HL-60 (cell line): ENCODE results near the gene PRDM10.

Experiments
- DNase-seq, 2 experiments: peaks; one replicate each; pipeline ENCODE4 v3.0.0-alpha.2; 2010 to 2020; ENCODE audit warnings: low read depth in 1 of 2, low spot score in 1 of 2
- H3K27ac ChIP-seq: fragments of 250-450 bp; sonication (Bioruptor Pico); replicated peaks from 2 replicates; pipeline ENCODE4 v1.5.1; 2020; ENCODE audit warnings: mild to moderate bottlenecking, moderate library complexity
- H3K27me3 ChIP-seq: fragments of 250-450 bp; sonication (Bioruptor Pico); 2 replicates; pipeline ENCODE4 v1.5.1; 2021; ENCODE audit warnings: mild to moderate bottlenecking, moderate library complexity; ENCODE audit not compliant: insufficient read depth, poor library complexity, severe bottlenecking
- H3K4me3 ChIP-seq: replicated peaks from 2 replicates; pipeline ENCODE4 v1.5.1; 2011; ENCODE audit warnings: mild to moderate bottlenecking, control low read depth, low read length; ENCODE audit not compliant: insufficient read depth
- GABPA ChIP-seq: IDR thresholded peaks from 2 replicates; pipeline ENCODE4 v1.6.1; 2012; ENCODE audit warnings: low read depth
- POLR2AphosphoS5 ChIP-seq: IDR thresholded peaks from 2 replicates; pipeline ENCODE4 v1.6.1; 2012; ENCODE audit warnings: low read depth
- SPI1 ChIP-seq: IDR thresholded peaks from 2 replicates; pipeline ENCODE4 v1.6.1; 2012; ENCODE audit warnings: low read depth, mild to moderate bottlenecking, borderline replicate concordance
- TF ChIP-seq, protein P1 (sequence below): IDR thresholded peaks from 2 replicates; pipeline ENCODE4 v1.6.1; 2012; ENCODE audit warnings: low read depth; ENCODE audit not compliant: insufficient replicate concordance
- TF ChIP-seq, protein P2 (sequence below): IDR thresholded peaks from one replicate; pipeline ENCODE4 v1.5.1; 2011; ENCODE audit warnings: low read length, control low read depth, inconsistent platforms; ENCODE audit not compliant: insufficient read depth

Gene PRDM10

DNA sequence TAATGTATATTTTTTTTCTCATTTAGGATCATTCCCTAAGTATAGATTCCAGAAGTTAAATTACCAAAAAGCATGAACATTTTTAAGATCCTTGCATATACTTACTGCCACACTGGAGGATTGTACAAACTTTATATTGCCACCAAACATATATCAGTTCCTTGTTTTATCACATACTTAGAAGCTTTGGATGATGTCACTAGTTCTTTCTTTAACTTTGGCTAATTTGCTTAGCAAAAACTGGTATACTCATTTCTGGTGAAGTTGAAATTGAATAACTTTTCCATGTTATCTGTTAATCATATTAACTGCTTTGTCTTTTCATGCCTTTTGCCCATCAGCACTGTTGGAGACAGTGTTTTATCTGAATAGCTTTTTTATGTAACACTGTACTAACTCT is 31.6 kb upstream of the PRDM10 start:
- no peak for DNase-seq

DNA sequence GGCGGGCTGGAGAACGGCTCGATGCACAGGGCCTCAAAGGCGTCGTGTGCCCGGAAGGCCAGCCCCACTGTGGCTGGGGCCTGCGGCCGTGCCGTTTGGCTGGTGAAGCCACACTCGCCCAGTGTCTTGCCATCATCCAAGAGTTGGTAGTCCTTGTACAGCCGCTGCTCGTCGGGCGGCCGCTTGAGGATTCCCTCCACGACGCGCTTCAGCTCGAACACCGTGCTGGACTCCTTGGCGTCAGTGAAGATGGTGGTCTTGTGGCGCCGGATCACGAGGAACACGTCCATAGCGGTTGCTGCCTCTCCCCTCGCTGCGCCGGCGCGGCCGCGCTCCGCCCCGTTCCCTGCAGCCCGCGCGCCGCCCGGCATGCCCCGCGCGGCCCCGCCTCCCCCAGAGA is 30.3 kb upstream of the PRDM10 start:
- H3K27ac ChIP-seq = no peak overlapping the region
- no peaks in the 10 kb centered on the region for H3K27me3 ChIP-seq
- DNase-seq = no peak
- TF ChIP-seq SPI1 (no peak), GABPA (no peak), POLR2AphosphoS5 (no peak)
- TF ChIP-seq, protein P1, sequence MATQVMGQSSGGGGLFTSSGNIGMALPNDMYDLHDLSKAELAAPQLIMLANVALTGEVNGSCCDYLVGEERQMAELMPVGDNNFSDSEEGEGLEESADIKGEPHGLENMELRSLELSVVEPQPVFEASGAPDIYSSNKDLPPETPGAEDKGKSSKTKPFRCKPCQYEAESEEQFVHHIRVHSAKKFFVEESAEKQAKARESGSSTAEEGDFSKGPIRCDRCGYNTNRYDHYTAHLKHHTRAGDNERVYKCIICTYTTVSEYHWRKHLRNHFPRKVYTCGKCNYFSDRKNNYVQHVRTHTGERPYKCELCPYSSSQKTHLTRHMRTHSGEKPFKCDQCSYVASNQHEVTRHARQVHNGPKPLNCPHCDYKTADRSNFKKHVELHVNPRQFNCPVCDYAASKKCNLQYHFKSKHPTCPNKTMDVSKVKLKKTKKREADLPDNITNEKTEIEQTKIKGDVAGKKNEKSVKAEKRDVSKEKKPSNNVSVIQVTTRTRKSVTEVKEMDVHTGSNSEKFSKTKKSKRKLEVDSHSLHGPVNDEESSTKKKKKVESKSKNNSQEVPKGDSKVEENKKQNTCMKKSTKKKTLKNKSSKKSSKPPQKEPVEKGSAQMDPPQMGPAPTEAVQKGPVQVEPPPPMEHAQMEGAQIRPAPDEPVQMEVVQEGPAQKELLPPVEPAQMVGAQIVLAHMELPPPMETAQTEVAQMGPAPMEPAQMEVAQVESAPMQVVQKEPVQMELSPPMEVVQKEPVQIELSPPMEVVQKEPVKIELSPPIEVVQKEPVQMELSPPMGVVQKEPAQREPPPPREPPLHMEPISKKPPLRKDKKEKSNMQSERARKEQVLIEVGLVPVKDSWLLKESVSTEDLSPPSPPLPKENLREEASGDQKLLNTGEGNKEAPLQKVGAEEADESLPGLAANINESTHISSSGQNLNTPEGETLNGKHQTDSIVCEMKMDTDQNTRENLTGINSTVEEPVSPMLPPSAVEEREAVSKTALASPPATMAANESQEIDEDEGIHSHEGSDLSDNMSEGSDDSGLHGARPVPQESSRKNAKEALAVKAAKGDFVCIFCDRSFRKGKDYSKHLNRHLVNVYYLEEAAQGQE = no peak
- TF ChIP-seq, protein P2, sequence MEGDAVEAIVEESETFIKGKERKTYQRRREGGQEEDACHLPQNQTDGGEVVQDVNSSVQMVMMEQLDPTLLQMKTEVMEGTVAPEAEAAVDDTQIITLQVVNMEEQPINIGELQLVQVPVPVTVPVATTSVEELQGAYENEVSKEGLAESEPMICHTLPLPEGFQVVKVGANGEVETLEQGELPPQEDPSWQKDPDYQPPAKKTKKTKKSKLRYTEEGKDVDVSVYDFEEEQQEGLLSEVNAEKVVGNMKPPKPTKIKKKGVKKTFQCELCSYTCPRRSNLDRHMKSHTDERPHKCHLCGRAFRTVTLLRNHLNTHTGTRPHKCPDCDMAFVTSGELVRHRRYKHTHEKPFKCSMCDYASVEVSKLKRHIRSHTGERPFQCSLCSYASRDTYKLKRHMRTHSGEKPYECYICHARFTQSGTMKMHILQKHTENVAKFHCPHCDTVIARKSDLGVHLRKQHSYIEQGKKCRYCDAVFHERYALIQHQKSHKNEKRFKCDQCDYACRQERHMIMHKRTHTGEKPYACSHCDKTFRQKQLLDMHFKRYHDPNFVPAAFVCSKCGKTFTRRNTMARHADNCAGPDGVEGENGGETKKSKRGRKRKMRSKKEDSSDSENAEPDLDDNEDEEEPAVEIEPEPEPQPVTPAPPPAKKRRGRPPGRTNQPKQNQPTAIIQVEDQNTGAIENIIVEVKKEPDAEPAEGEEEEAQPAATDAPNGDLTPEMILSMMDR = no peak
- H3K4me3 ChIP-seq = no peak overlapping the region

More for the DNA sequence above, 31.6 kb upstream of the PRDM10 start:
- H3K4me3 ChIP-seq = no peak overlapping the region
- no peaks in the 10 kb centered on the region for H3K27me3 ChIP-seq
- TF ChIP-seq, protein P1 = no peak
- H3K27ac ChIP-seq = no peak overlapping the region

DNA sequence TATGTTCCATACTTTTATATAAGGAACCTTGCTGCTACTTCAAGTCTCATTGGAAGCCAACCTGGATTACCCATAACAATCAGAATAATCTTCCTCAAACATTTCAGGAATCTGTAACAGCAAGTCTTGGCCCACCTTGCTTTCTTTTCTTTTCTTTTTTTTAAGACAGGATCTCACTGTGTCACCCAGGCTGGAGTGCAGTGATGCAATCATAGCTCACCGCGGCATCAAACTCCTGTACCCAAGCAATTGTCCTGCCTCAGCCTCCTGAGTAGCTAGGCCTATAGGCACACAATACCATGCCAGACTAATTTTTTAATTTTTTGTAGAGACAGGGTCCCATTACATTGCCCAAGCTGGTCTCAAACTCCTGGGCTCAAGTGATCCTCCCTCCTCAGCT is 29.3 kb upstream of the PRDM10 start:
- no peak for TF ChIP-seq POLR2AphosphoS5
- TF ChIP-seq, protein P2 = no peak
- TF ChIP-seq GABPA = no peak
- TF ChIP-seq, protein P1 = no peak
- TF ChIP-seq SPI1 = no peak
- H3K27me3 ChIP-seq = no peaks in the 10 kb centered on the region
- no peak for DNase-seq
- no peak overlapping the region for H3K27ac ChIP-seq
- no peak overlapping the region for H3K4me3 ChIP-seq

DNA sequence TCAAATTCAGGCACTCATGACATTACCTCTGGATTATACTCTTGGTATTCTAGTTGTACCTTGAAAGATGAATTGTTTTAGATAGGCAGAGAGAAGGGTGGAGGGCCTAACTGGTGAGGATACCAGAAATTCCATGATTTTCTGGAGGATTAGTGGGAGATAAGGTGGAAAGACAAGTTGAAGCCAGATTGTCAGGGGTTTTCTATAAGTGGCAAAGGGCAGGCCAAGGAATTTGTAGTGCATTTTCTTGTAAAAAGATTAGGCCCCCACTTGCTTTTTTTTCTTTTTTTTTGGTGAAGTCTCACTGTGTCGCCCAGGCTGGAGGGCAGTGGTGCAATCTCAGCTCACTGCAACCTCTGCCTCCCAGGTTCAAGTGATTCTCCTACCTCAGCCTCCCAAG is 28.4 kb upstream of the PRDM10 start:
- Histone ChIP-seq H3K27ac (no peak overlapping the region), H3K27me3 (no peaks in the 10 kb centered on the region), H3K4me3 (no peak overlapping the region)
- no peak for DNase-seq
- no peak for TF ChIP-seq POLR2AphosphoS5
- TF ChIP-seq GABPA = no peak
- TF ChIP-seq SPI1 = no peak
- TF ChIP-seq, protein P2 = no peak
- TF ChIP-seq, protein P1 = no peak
